CD4-positive, alpha-beta T cell (primary cell): Measurements from ENCODE around the gene FUT7. TPM values are rescaled to one million over a fixed set of nuclear protein-coding genes. Genes with fewer than 3 reads are reported as not detected.

Experiments used
- ATAC-seq: fragments of 200-7000 bp; cut with Tn5 transposase; one replicate; pipeline ENCODE4 v1.10.0; 2022; ENCODE audit warnings: mild to moderate bottlenecking; ENCODE audit not compliant: poor library complexity
- CTCF ChIA-PET: fragments of 350-600 bp; sonication (Branson Sonifier 250); formaldehyde crosslinking; loops from one replicate; lab custom pipeline; 2021; ENCODE audit warnings: antibody characterized with exemption, inconsistent platforms; lab: Charles Lee
- POLR2A ChIA-PET: fragments of 350-600 bp; sonication (Branson Sonifier 250); formaldehyde crosslinking; loops from one replicate; lab custom pipeline; 2021; ENCODE audit warnings: antibody characterized with exemption, inconsistent platforms; lab: Charles Lee
- DNase-seq, 14 experiments: peaks; one replicate each; pipeline ENCODE4 v3.0.0-alpha.2; 2013 to 2020; ENCODE audit warnings: mixed read lengths in 2 of 14
- H3K27ac ChIP-seq, 2 donors: one replicate each; pipeline versions ENCODE4 v1.5.1 to v1.7.0; 2013; ENCODE audit warnings: low read length in 2 of 2, low read depth in 1 of 2, mild to moderate bottlenecking in 1 of 2
- H3K27me3 ChIP-seq, 2 experiments: 1 replicate in 1 of 2; 2 replicates in 1 of 2; pipeline versions ENCODE4 v1.6.1 to v1.7.0; 2013; ENCODE audit warnings: low read length in 2 of 2, control low read depth in 1 of 2, mild to moderate bottlenecking in 1 of 2, moderate library complexity in 1 of 2; ENCODE audit not compliant: insufficient read depth in 2 of 2, control insufficient read depth in 1 of 2
- H3K36me3 ChIP-seq: one replicate; pipeline ENCODE4 v1.6.1; 2013; ENCODE audit warnings: low read length, control low read depth; ENCODE audit not compliant: insufficient read depth
- H3K4me1 ChIP-seq: one replicate; pipeline ENCODE4 v1.6.1; 2013; ENCODE audit warnings: low read length, control low read depth; ENCODE audit not compliant: insufficient read depth
- H3K4me3 ChIP-seq: one replicate; pipeline ENCODE4 v1.5.1; 2013; ENCODE audit warnings: mild to moderate bottlenecking, low read length, moderate library complexity
- H3K9me3 ChIP-seq, 2 experiments: 1 replicate in 1 of 2; 2 replicates in 1 of 2; pipeline versions ENCODE4 v1.6.1 to v1.7.0; 2013; ENCODE audit warnings: low read length in 2 of 2, mild to moderate bottlenecking in 2 of 2, control low read depth in 1 of 2, moderate library complexity in 1 of 2; ENCODE audit not compliant: control insufficient read depth in 1 of 2, insufficient read depth in 1 of 2
- H3K27ac Mint-ChIP-seq: one replicate; pipeline ENCODE4 v1.8.0; 2020; ENCODE audit warnings: mixed read lengths
- H3K27me3 Mint-ChIP-seq: one replicate; pipeline ENCODE4 v1.8.0; 2021; ENCODE audit warnings: mixed read lengths
- H3K36me3 Mint-ChIP-seq: one replicate; pipeline ENCODE4 v1.8.0; 2021; ENCODE audit warnings: low read depth, mixed read lengths
- H3K4me1 Mint-ChIP-seq: one replicate; pipeline ENCODE4 v1.8.0; 2021; ENCODE audit warnings: low read depth, mixed read lengths
- H3K4me3 Mint-ChIP-seq: one replicate; pipeline ENCODE4 v1.8.0; 2020; ENCODE audit warnings: mild to moderate bottlenecking, mixed read lengths
- H3K9me3 Mint-ChIP-seq: one replicate; pipeline ENCODE4 v1.8.0; 2020; ENCODE audit warnings: mixed read lengths
- intact Hi-C, 2 experiments: fragments of 100-400 bp; cut with DNase I in 1 of 2; cut with micrococcal nuclease in 1 of 2; formaldehyde crosslinking; loops; one replicate each; pipeline versions ENCODE4 v1.15.1 to v1.9.0; 2023 to 2025; cut with DNase I, micrococcal nuclease
- total RNA-seq, 174 experiments: library from RNA in 2 of 174; stranded (reverse) in 2 of 174; gene quantifications; one replicate each; pipeline ENCODE4 v1.2.3 and lab custom pipeline; 2021 to 2026
- TF ChIP-seq, protein P1 (sequence below): fragments of 200-600 bp; IDR thresholded peaks from one replicate; pipeline ENCODE4 v1.8.0; 2022; ENCODE audit warnings: antibody characterized with exemption, mild to moderate bottlenecking

FUT7 gene
- total RNA-seq, 2 experiments from 2014 or later = 1.7 to 1.8 TPM

DNA sequence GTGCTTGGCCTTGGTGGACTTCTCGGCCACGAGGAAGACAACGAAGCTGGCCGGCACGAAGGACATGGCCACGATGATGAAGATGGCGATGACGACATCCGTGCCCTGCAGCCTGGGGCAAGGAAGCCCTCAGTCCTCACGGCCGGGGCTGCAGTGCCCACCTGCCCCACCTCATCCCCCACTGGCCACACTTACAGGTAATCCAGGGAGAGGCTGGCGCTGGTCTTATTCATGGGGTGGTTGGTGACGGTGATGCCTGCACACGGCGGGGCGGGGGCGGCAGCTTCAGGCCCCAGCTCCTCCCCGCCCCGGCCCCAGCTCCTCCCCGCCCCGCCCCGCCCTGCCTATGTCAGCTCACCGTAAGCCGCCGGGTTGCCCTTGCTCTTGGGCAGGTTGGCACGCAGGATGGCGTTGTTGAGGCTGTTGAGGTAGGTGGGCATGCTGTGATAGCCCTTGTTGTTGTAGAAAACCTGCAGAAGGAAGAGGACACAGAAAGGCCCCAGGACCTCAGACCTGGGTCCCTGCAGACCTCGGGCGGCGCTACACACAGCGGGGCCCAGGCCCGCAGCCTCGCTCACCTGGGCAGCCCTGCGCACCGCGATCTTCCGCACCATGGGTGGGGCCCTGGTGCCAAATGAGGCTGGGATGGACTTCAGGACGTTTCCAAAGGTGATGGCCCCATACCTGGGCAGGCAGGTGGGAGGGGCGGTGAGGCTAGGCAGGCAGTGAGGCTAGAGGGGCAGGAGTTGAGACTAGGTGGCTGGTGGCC lies 19.8 kb downstream of the FUT7 start:
- Histone ChIP-seq H3K36me3 (peaks cover 49% of the 10 kb centered on the region), H3K4me3 (no peak overlapping the region), H3K27ac (no peak overlapping the region), H3K4me1 (no peaks in the 10 kb centered on the region), H3K9me3 (no peaks in the 10 kb centered on the region), H3K27me3 (no peaks in the 10 kb centered on the region)
- H3K4me3 Mint-ChIP-seq = no peak overlapping the region
- ChIA-PET CTCF (no interaction called here), POLR2A (no interaction called here)
- H3K4me1 Mint-ChIP-seq = no peaks in the 10 kb centered on the region
- H3K27me3 Mint-ChIP-seq = no peaks in the 10 kb centered on the region
- intact Hi-C loops = no loop called here
- peaks cover 10% of the 10 kb centered on the region for H3K36me3 Mint-ChIP-seq
- ATAC-seq = no peak
- H3K27ac Mint-ChIP-seq = no peak overlapping the region
- no peak for DNase-seq
- no peaks in the 10 kb centered on the region for H3K9me3 Mint-ChIP-seq
- TF ChIP-seq, protein P1, sequence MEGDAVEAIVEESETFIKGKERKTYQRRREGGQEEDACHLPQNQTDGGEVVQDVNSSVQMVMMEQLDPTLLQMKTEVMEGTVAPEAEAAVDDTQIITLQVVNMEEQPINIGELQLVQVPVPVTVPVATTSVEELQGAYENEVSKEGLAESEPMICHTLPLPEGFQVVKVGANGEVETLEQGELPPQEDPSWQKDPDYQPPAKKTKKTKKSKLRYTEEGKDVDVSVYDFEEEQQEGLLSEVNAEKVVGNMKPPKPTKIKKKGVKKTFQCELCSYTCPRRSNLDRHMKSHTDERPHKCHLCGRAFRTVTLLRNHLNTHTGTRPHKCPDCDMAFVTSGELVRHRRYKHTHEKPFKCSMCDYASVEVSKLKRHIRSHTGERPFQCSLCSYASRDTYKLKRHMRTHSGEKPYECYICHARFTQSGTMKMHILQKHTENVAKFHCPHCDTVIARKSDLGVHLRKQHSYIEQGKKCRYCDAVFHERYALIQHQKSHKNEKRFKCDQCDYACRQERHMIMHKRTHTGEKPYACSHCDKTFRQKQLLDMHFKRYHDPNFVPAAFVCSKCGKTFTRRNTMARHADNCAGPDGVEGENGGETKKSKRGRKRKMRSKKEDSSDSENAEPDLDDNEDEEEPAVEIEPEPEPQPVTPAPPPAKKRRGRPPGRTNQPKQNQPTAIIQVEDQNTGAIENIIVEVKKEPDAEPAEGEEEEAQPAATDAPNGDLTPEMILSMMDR = no peak

DNA sequence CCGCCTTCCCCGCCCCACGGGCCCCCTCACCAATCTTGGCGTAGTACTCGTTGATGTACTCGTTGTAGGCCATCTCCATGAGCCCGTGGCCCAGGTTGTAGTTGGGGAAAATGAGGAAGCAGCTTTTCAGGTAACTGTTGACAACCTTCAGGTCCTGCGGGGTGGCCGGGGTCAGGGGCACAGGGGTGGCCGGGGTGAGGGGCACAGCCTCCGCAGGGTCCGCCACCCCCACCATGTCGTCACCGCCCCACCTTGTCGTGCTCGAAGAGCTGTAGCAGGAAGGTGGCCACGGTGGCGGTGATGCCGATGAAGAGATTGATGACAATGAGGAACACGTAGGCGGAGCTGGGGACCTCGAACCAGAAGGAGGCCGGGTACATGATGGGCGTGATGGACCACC lies 20.7 kb downstream of the FUT7 start:
- ATAC-seq (no peak), DNase-seq (no peak)
- no peak overlapping the region for H3K27ac ChIP-seq
- peaks cover 5% of the 10 kb centered on the region for H3K36me3 Mint-ChIP-seq
- no peaks in the 10 kb centered on the region for H3K9me3 Mint-ChIP-seq
- no peaks in the 10 kb centered on the region for H3K4me1 ChIP-seq
- peaks cover 44% of the 10 kb centered on the region for H3K36me3 ChIP-seq
- H3K27me3 Mint-ChIP-seq = no peaks in the 10 kb centered on the region
- ChIA-PET POLR2A (no interaction called here), CTCF (interaction anchor here (0.5 kb wide), 1 partner anchor 10 kb away, joined by 3 read pairs; no protein-coding TSS in a partner anchor)
- H3K4me3 Mint-ChIP-seq = no peak overlapping the region
- H3K27me3 ChIP-seq = no peaks in the 10 kb centered on the region
- no peak overlapping the region for H3K27ac Mint-ChIP-seq
- intact Hi-C loops = no loop called here
- H3K4me1 Mint-ChIP-seq = no peaks in the 10 kb centered on the region
- TF ChIP-seq, protein P1 = no peak
- H3K4me3 ChIP-seq = no peak overlapping the region
- no peaks in the 10 kb centered on the region for H3K9me3 ChIP-seq

DNA sequence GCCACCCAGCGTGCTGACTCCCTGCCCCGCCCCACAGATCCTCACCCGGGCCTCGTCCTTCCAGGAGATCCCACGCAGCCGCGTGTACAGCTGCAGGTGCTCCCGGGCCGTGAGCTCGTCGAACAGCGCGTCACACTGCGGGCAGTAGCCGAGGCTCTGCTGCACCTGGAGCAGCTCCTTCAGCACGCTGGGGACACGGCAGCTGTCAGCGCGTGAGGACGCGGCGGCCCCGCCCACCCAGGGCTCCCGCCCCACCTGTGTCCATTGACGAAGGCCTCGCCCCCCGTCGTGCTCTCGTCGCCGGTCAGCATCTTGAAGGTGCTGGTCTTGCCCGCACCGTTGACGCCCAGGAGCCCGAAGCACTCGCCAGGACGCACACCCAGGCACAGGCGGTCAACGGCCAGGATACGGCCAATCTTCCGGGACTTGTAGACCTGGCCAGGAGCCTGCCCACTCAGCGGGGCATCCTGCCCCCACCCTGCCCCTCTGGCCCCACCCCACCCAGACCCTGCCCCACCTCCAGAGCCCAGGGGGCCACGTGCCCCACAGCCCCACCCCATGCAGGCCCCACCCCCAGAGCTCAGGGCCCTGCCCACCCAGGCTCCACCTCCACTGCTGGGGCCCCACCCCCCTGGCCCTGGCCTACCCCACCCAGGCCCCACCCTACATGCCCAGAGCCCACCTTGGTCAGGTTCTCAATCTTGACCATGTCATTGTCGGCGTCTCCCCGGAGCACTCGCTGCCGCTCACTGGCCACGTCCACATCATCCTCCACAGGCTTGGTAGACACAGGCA lies 21.8 kb downstream of the FUT7 start:
- H3K4me1 ChIP-seq = no peaks in the 10 kb centered on the region
- intact Hi-C loops = no loop called here
- ChIA-PET CTCF (no interaction called here), POLR2A (no interaction called here)
- H3K27me3 ChIP-seq = no peaks in the 10 kb centered on the region
- no peak for DNase-seq
- ATAC-seq = no peak
- H3K4me3 ChIP-seq = no peak overlapping the region
- Mint-ChIP-seq H3K4me3 (no peak overlapping the region), H3K9me3 (no peaks in the 10 kb centered on the region), H3K27ac (no peak overlapping the region), H3K27me3 (no peaks in the 10 kb centered on the region), H3K4me1 (no peaks in the 10 kb centered on the region), H3K36me3 (peaks cover 5% of the 10 kb centered on the region)
- TF ChIP-seq, protein P1 = no peak
- no peaks in the 10 kb centered on the region for H3K9me3 ChIP-seq
- H3K27ac ChIP-seq = no peak overlapping the region
- H3K36me3 ChIP-seq = peaks cover 39% of the 10 kb centered on the region
